Hippocampal formation (tissue), 2 donors: Measurements from ENCODE around the gene PRKCG.

Experiments used
- DNase-seq, 2 donors: peaks; one replicate each; lab custom pipeline; 2025; lab: John Stamatoyannopoulos, UW

The PRKCG gene

DNA sequence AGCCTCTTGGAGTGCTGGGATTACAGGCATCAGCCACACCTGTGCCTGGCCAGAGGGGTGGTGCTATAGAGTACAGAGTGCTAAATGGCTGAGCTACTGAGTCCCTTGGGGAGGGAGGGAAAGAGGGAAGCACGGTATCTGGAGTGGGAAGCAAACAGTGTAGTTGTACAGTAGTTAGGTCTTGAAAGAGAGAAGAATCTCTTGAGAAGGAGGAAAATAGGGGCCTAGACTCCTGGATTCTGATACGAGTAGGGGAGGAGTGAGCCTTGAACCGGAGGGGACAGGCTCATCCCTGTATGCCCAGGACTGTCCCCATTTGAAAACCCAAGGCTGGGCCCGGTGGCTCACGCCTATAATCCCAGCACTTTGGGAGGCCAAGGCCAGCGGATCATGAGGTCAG, 9.2 kb upstream of the PRKCG start:
- no peak for DNase-seq

DNA sequence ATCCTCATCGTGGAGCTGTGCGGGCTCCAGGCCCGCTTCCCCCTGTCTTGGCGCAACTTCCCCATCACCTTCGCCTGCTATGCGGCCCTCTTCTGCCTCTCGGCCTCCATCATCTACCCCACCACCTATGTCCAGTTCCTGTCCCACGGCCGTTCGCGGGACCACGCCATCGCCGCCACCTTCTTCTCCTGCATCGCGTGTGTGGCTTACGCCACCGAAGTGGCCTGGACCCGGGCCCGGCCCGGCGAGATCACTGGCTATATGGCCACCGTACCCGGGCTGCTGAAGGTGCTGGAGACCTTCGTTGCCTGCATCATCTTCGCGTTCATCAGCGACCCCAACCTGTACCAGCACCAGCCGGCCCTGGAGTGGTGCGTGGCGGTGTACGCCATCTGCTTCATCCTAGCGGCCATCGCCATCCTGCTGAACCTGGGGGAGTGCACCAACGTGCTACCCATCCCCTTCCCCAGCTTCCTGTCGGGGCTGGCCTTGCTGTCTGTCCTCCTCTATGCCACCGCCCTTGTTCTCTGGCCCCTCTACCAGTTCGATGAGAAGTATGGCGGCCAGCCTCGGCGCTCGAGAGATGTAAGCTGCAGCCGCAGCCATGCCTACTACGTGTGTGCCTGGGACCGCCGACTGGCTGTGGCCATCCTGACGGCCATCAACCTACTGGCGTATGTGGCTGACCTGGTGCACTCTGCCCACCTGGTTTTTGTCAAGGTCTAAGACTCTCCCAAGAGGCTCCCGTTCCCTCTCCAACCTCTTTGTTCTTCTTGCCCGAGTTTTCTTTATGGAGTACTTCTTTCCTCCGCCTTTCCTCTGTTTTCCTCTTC, 8.0 kb upstream of the PRKCG start:
- DNase-seq = no peak

DNA sequence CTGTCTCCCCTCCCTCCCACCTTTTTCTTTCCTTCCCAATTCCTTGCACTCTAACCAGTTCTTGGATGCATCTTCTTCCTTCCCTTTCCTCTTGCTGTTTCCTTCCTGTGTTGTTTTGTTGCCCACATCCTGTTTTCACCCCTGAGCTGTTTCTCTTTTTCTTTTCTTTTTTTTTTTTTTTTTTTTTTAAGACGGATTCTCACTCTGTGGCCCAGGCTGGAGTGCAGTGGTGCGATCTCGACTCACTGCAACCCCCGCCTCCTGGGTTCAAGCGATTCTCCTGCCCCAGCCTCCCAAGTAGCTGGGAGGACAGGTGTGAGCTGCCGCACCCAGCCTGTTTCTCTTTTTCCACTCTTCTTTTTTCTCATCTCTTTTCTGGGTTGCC, 7.4 kb upstream of the PRKCG start:
- no peak for DNase-seq

DNA sequence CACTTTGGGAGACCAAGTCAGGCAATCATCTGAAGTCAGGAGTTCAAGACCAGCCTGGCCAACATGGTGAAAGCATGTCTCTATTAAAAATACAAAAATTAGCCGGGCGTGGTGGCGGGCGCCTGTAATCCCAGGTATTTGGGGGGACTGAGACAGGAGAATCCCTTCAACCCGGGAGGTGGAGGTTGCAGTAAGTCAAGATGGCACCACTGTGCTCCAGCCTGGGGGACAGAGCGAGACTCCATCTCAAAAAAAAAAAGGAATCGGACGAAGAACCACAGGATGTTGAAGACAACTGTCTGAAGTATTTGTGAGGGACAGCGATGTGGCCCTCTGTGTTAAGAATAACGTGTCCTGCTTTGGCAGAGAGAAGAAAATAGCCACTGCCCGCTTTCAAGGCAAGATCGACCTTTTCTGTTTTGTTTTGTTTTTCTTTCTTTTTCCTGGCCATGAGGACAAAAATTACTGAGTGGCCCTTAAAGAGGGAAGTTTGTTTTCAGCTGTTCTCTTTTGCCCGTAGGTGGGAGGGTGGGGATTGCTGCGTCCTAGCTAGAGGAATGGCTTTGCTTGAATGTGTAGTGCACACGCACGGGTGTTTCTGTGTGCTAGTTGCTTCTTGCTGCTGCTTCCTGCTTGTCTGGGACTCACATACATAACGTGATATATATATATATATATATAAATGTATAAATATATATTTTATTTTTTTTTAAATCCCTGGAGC, 6.2 kb upstream of the PRKCG start:
- no peak for DNase-seq

DNA sequence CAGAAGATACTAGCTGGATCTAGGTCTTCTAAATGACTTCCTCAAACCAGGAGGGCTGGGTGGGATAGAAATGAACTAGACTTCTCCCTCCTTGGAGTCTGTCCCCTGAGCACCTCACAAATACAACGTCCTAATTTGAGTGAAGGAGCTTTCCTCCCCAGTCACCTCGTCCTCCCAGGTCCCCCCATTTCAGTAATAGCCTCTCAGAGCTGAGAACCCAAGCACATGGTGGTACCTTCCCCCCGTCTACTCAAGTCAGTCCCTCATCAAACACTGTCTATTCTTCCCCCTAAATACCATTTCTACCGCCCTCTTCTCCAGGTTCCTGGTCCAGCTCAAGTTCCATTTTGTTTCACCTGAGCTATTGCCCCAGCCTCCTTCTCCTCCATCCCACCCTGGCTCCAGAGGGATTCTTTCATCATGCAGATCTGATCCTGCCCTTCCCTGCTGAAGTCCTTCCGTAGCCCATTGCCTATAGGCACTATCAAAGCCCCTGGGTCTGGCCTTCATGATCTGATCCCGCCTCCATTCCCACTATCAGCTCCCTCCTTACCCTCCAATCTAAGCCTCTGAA, 5.3 kb upstream of the PRKCG start:
- no peak for DNase-seq

DNA sequence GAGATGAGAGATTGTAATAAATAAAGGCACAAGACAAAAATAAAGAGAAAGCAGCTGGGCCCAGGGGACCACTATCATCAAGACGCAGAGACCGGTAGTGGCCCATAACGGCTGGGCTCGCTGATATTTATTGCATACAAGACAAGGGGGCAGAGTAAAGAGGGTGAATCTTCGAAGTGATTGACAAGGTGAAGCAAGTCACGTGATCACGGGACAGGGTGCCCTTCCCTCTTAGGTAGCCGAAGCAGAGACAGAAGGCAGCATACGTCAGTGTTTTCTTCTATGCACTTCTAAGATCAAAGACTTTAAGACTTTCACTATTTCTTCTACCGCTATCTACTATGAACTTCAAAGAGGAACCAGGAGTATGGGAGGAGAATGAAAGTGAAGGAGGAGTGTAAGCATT, 4.6 kb upstream of the PRKCG start:
- DNase-seq = no peak

DNA sequence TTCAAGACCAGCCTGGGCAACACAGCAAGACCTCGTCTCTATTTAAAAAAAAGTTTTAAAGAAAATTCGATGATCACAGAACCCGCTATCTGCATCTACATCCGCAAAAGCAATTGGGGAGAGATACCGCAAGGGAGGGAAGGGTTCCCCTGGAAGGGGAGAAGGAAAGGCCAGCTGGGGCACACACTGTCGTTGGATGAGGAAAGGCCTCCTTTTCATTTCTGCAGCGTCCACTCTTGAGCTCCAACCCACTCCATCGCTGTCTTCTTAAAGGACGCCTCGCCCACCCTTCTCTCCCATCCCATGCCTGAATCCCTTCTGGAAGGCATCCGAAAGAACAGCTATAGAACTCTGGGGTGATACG, 3.2 kb upstream of the PRKCG start:
- DNase-seq = no peak

DNA sequence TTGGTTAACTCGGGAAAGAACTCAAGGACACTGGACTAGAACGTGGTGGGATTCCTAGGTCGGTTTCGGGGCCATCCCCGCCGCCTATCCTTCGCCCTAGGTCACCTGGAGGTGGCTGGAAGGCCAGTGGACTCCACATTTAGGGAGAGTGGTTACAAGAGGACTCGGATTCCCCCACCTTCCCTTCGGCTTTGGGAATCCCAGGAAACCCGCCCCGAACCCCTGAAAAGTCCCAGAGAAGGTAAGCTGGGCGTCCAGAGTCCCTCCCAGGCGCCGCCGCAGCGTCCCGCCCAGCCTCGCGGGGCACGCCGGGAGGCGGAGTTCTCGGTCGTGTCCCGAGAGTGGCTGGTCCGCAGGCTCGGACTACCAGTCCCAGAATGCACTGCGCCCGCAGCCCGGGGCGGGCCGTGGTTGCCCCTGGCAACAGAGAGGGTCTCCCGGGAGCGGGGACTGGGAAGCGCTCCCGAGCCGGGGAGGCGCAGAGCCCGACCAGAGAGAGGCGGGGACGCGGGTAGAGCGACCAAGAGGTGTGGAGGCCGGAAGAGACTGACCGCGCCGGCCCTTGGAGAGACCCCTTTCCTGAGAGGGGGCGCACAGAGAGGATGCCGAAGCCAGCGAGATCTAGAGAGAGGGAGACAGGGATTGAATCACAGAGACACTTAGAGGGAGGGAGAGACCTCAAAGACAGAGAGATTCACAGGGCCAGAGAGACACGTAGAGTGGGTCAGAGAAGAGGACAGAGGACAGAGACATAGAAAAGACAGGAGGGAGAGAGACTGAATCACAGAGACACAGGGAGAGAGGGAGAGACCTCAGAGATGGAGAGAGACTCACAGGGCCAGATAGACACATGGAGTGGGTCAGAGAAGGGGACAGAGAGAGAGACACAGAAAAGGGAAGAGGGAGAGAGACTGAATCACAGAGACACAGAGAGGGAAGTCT, 2.6 kb upstream of the PRKCG start:
- peak; percentile 84 to 89 for DNase-seq

DNA sequence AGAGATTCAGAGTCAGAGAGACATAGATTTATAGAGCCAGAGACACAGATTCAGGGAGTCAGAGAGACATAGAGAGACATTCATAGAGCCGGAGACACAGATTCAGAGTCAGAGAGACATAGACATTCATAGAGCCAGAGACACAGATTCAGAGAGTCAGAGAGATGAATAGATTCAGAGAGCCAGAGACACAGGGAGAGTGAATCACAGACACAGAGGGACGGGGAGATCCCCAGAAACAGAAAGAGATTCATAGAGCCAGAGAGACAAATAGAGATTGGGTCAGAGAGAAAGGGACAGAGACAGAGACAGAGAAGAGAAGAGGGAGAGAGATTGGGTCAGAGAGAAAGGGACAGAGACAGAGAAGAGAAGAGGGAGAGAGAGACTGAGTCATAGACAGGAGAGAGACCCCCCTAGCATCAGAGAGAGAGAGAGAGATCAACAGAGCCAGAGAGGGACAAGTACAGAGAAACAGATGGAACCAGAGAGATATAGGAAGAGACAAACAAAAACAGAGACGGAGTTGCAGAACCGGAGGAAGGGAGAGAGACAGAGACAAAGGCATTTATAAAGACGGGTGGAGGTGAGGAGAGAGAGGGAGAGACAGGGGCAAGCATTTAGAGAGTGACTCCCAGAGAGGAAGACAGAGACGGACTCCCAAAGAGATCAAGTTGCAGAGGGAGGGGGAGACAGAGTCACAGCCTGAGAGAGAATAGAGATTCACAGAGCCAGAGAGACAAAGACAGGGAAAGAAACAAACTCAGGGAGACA, 1.1 kb upstream of the PRKCG start:
- DNase-seq = no peak

DNA sequence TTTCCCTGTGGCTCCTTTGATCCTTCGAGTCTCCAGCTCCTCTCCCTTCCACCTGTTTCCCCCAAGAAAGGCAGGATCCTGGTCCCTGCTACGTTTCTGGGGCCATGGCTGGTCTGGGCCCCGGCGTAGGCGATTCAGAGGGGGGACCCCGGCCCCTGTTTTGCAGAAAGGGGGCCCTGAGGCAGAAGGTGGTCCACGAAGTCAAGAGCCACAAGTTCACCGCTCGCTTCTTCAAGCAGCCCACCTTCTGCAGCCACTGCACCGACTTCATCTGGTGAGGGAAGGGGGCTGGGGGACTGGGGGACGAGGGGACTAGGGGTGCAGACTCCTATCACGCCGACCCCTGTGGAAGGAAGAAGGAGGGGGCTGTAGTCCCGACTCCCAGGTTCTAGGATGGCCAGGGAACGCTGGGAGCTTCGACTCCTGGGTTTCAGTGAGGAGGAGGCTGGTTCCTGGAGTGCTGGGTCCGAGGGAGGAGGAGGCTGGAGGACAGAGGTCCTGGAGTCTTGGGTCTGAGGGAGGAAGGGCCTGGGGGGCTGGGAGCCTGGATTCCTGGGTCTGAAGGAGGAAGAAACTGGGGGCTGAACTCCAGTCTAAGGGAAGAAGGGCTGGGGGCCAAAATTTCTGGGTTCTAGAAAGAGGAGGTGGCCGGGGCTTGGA, 524 bp downstream of the PRKCG start:
- no peak for DNase-seq

DNA sequence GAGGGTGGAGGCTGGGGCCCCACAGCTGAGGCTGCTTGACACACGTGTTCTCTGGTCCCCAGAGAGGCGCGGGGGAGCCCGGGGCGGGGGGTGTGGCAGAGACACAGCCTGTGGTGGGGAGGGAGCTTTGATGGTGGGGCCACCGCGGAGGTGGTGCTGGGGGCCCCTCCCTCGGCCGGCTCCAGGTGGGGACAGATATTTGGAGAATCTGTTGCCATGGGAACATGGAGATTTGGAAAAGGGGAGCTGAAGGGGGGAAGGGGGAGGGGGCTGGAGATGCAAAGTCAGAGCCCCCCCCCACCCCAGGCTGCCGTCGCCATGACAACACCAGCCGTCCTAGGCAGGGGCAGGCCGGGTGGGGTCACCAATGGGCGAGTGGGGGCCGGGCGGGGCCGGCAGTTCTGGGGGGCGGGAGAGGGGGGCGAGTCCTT, 1.2 kb downstream of the PRKCG start:
- no peak for DNase-seq

DNA sequence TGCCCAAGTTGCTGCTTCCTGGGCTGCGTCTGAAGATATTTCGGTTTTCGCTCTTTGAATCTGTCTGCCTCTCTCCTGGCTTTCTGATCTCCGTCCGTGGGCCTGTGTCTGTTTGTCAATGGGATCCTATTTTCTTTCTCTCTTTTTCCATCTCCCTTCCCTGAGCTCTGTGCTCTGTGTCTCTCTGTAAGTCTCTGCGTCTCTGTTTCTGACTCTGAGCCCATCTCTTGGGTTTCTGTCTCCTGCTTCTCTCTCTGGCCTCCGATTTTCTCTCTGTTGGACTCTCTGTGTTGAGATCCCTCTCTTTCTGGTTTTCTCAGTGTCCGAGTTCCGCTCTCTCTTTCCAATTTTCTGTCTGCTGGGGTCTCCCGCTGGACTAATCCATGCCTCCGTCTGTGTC, 1.7 kb downstream of the PRKCG start:
- no peak for DNase-seq

DNA sequence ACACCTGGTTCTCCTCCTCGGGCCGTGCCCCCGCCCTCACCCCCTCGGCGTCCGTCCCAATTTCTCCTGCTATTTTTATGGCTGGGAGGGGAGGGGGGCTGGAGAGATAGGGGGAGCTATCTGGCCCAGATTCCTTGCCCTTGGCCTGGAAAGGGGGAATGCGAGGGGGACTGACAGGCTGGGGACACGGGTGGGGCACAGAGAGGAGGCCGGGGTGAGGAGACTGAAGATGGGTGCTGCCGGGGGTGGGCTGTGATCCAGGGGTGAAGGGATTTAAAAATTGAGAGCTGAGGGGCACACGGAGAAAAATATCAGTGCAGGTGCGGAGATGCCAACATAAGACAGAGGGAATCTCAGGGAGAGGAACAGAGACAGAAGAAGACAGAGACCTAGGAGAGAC, 2.3 kb downstream of the PRKCG start:
- DNase-seq = no peak

DNA sequence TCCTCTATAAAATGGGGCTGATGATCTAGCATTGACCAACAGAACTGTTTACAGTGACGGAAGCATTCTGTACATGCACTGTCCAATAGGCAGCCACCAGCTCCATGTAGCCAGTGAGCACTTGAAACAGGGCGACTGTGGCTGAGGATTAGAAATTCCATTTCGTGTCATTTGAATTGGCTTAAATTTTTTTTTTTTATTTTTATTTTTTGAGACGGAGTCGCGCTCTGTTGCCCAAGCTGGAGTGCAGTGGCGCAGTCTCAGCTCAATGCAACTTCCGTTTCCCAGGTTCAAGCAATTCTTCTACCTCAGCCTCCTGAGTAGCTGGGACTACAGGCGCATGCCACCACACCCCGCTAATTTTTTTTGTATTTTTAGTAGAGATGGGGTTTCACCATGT, 3.0 kb downstream of the PRKCG start:
- no peak for DNase-seq

DNA sequence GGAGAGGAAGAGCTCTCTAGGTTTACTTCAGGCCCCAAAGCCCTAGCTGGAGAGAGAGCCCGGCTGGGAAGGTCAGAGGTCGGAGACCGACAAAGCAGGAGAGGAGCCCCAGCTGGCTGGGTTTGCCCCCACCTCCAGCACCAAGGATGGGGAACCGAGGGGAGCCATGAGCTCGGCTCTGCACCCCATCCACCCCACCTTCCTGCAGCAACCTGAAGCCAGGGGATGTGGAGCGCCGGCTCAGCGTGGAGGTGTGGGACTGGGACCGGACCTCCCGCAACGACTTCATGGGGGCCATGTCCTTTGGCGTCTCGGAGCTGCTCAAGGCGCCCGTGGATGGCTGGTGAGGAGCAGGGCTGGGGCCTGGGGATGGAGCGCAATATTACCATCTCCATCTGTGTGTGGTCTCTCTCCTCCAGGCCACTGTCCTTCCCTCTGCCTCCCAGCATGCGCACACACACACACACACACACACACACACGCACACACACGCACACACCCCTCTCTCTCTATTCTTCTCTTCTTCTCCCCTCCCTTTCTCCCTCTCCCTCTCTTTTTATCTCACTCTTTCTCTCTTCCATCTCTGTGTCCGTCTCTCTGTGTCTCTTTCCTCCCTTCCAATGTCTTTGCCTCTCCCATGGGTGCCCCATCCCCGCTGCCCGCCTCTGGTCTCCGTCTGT, 10.4 kb downstream of the PRKCG start:
- no peak for DNase-seq

DNA sequence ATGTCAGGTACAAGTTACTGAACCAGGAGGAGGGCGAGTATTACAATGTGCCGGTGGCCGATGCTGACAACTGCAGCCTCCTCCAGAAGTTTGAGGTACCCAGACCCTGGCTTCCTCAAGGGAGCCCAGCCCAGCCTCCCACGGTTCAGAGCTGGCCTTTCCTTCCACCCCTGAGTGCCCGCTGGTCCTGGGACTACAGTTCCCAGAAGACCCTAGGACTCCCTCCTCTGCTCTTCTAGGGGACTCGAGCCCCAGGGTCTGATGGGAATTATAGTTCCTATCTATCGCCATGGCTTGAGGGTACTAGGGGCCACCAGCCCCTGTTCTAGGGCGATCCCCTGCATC, 11.0 kb downstream of the PRKCG start:
- DNase-seq = no peak

DNA sequence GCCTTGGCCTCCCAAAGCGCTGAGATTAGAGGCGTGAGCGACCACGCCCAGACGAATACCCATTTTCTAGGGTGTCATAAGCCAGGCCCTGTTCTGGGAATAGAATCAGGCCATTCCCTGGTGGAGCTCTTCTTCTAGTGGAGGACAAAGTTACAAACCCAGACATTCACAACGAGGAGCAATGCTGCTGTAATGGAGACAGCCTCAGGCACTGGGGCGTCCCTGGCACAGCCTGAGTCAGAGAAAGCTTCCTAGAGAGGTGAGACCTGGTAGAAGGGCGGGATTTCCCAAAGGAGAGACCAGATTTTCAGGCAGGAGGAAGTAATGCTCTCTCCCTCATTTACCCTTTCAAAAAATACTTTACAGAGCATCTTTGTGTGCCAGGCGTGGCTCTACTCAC, 12.7 kb downstream of the PRKCG start:
- DNase-seq = no peak

DNA sequence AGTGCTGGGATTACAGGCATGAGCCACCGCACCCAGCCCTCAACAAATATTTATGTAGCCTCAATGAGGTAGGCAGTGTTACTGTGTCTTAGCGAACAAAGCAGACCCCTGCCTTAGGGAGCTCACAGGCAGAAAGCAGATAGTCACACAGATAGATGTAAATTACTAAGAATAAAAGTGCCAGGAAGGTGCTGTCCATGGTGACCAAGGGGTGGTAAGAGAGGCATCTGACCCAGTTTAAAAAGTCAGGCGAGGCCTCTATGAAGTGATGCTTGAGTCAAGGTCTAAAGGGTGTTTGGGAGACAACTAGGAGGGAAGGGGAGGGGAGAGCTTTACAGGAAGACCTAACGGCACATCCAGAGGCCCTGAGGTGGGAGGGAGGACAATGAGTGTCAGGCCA, 14.7 kb downstream of the PRKCG start:
- no peak for DNase-seq

DNA sequence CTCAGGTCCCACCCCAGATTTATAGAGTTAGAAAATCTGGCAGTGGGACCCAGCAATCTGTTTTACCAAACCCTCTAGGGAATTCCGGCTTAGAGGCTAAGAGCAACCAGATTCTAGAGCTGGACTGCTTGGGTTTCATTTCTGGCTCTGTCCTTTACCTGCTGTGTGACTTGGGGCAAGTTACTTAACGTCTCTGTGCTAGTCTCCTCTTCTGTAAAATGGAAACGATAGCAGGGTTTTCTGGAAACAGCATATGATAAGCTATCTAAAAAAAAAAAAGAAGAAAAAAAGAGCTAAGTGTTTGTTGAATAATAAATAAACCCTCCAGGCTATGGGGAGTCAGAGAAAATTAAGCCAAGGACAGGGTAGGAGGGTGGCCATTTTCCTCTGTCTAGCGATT, 15.5 kb downstream of the PRKCG start:
- DNase-seq = no peak

DNA sequence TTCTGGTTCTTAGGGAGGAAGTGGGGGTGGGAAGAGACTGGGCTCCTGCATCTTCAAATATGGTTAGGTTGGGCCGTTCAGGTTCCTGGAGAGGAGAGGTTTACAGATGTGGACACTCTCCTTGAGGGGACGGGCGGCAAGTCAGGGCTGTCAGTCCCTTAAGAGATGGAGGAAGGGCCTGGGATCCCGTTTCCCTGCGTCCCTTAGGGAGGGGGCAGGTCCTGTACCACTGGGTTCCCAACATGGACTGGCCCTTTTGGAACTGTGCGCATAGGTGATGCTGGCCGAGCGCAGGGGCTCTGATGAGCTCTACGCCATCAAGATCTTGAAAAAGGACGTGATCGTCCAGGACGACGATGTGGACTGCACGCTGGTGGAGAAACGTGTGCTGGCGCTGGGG, 16.2 kb downstream of the PRKCG start:
- no peak for DNase-seq
